ENCODE measurements around the gene PPP1R3E. TPM values are rescaled to one million over a fixed set of nuclear protein-coding genes. Genes with fewer than 3 reads are reported as not detected.

Gene PPP1R3E
- total and polyA plus RNA-seq, 2 of the 13 experiments (the other 11 are each of a cell fraction or from before 2014, with no cell fraction given) = 16.5 to 26.5 TPM

DNA sequence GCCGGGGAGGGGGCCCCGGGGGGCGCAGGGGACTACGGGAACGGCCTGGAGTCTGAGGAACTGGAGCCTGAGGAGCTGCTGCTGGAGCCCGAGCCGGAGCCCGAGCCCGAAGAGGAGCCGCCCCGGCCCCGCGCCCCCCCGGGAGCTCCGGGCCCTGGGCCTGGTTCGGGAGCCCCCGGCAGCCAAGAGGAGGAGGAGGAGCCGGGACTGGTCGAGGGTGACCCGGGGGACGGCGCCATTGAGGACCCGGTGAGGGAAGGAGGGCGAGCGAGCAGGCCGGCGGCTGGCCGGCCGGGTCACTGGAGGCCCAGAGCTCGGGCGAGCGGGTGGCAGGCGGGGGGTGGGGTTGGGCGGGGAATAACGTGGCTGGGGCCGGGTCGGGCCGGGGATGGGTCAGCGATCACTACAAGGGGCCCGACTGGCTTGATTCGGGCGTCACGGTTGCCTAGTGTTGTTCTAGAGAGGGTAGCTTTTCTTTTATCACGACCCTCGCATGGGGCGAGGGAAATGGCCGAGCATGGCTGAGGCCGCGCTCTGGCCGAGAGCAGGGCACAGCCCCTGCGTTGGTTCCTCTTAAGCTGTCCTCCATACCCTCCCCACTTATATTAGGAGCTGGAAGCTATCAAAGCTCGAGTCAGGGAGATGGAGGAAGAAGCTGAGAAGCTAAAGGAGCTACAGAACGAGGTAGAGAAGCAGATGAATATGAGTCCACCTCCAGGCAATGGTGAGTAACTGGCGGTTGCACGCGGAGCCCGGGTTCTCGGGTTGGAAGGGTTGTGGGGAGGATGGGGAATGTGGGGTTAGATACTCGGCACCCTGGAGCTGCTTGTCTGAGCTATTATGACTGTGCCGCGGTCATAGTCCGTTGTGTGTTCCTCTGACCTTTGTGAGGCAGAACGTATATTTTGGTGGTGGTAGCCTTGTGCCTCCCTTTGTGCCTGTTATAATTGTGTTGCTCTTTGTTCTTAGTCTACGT lies 19.2 kb upstream of the PPP1R3E start:
- Histone ChIP-seq H3K36me3 (replicated peaks in 1 of 2; ENCODE audit: control insufficient read depth in 1 of 2, insufficient read depth in 2 of 2, low read length in 2 of 2) (peaks cover 18 to 36% of the 10 kb centered on the region in 2 experiments), H3K4me3 (replicated peaks in 1 of 3; ENCODE audit: insufficient read depth in 1 of 3, low read depth in 2 of 3, low read length in 3 of 3) (peak overlapping the region; percentile 79 to 99 (median 98)), H3K9ac (ENCODE audit: insufficient read depth, low read depth, low read length) (peak overlapping the region; percentile 99), H3K4me2 (ENCODE audit: low read depth, low read length) (peak overlapping the region; percentile 96), H4K20me1 (ENCODE audit: insufficient read depth, low read length) (peaks cover 11% of the 10 kb centered on the region; the same call in 1 of the 2 replicates), H3K9me3 (ENCODE audit: low read length) (no peaks in the 10 kb centered on the region), H3K27me3 (ENCODE audit: control insufficient read depth in 1 of 2, insufficient read depth in 2 of 2, low read length in 2 of 2) (peaks cover 0 to 6% of the 10 kb centered on the region in 2 experiments; a peak in 2 of 5 replicates), H2AFZ (ENCODE audit: low read length) (no peak overlapping the region), H3K79me2 (ENCODE audit: insufficient read depth, low read length) (peaks cover 23% of the 10 kb centered on the region), H3K27ac (ENCODE audit: extremely low read length, insufficient read depth, low read length) (peak overlapping the region; percentile 95), H3K4me1 (ENCODE audit: insufficient read depth, low read length) (peaks cover 36% of the 10 kb centered on the region)
- in situ Hi-C loops (cut with HindIII; ENCODE audit: extremely low pct_ligation_motif_present, low pct_unique_long_range_greater_than_20kb) = loop anchor here (5.0 to 25.0 kb wide), 2 partner anchors 235 to 815 kb away; partner anchors contain the start of genes EMC9, FITM1, PSME1 and PSME2
- FAIRE-seq (peak; percentile 8), DNase-seq (ENCODE audit: low spot score) (peak; percentile 71), ATAC-seq (peak; percentile 19)
- intact Hi-C loops (cut with micrococcal nuclease; ENCODE audit: unreplicated experiment) = loop anchor here (1.0 to 2.0 kb wide), 5 partner anchors 16 to 235 kb away; partner anchors contain the start of genes BCL2L2, HOMEZ, NGDN and THTPA
- CTCF ChIA-PET (ENCODE audit: low intra/inter-chr PET ratio, low total read pairs) = interaction anchor here (1.5 to 1.9 kb wide), 3 partner anchors 16 to 57 kb away, joined by 3 to 7 read pairs (median 4); partner anchors contain the start of gene BCL2L2
- BruUV-seq (replicated peaks) = no TSS peak
- POLR2A ChIA-PET = interaction anchor here (0.6 to 13.2 kb wide), 90 partner anchors 8 to 1120 kb away, joined by 3 to 1053 read pairs (median 5); partner anchors contain the start of genes ACIN1, AJUBA, AP1G2 and BCL2L2
- 1% methylated on average over 62 of the region's 64 CpGs for WGBS (ENCODE audit: low lambda C conversion rate)
- TF ChIP-seq CEBPB (IDR thresholded peaks at IDR 0.05; ENCODE audit: borderline replicate concordance, low read depth, low read length) (no peak), ZFYVE20 (CRISPR knock-in tag; IDR thresholded peaks at IDR 0.05; ENCODE audit: borderline replicate concordance, low read depth) (peak; percentile 40; the same call in 1 of the 2 replicates), TGIF2 (CRISPR knock-in tag; IDR thresholded peaks at IDR 0.05) (no peak), ZFP1 (CRISPR knock-in tag; IDR thresholded peaks at IDR 0.05) (no peak), ZNF230 (CRISPR knock-in tag; IDR thresholded peaks at IDR 0.05) (peak; percentile 83; the same call in 1 of the 2 replicates), ZNF567 (CRISPR knock-in tag; IDR thresholded peaks at IDR 0.05; ENCODE audit: borderline replicate concordance) (no peak; the same call in 1 of the 2 replicates), ZNF629 (CRISPR knock-in tag; conservative IDR thresholded peaks at IDR 0.05) (no peak), ZNF121 (CRISPR knock-in tag; IDR thresholded peaks at IDR 0.05) (peak; percentile 15; the same call in 1 of the 2 replicates), ZNF3 (CRISPR knock-in tag; IDR thresholded peaks at IDR 0.05) (no peak), SP5 (CRISPR knock-in tag; IDR thresholded peaks at IDR 0.05; ENCODE audit: borderline replicate concordance, low read depth) (no peak; the same call in none of the 2 replicates), GLI4 (CRISPR knock-in tag; IDR thresholded peaks at IDR 0.05; ENCODE audit: borderline replicate concordance) (no peak), FOXA1 (IDR thresholded peaks at IDR 0.05) (no peak), FOXA1 (CRISPR knock-in tag; IDR thresholded peaks at IDR 0.05) (no peak)
- TF ChIP-seq, protein P1, sequence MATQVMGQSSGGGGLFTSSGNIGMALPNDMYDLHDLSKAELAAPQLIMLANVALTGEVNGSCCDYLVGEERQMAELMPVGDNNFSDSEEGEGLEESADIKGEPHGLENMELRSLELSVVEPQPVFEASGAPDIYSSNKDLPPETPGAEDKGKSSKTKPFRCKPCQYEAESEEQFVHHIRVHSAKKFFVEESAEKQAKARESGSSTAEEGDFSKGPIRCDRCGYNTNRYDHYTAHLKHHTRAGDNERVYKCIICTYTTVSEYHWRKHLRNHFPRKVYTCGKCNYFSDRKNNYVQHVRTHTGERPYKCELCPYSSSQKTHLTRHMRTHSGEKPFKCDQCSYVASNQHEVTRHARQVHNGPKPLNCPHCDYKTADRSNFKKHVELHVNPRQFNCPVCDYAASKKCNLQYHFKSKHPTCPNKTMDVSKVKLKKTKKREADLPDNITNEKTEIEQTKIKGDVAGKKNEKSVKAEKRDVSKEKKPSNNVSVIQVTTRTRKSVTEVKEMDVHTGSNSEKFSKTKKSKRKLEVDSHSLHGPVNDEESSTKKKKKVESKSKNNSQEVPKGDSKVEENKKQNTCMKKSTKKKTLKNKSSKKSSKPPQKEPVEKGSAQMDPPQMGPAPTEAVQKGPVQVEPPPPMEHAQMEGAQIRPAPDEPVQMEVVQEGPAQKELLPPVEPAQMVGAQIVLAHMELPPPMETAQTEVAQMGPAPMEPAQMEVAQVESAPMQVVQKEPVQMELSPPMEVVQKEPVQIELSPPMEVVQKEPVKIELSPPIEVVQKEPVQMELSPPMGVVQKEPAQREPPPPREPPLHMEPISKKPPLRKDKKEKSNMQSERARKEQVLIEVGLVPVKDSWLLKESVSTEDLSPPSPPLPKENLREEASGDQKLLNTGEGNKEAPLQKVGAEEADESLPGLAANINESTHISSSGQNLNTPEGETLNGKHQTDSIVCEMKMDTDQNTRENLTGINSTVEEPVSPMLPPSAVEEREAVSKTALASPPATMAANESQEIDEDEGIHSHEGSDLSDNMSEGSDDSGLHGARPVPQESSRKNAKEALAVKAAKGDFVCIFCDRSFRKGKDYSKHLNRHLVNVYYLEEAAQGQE (IDR thresholded peaks at IDR 0.05; ENCODE audit: borderline replicate concordance in 1 of 2, low read depth in 1 of 2, low read length in 2 of 2) = peak in 1 of 2 experiments; percentile 33; a peak in 1 of 4 replicates
- TF ChIP-seq, protein P2, sequence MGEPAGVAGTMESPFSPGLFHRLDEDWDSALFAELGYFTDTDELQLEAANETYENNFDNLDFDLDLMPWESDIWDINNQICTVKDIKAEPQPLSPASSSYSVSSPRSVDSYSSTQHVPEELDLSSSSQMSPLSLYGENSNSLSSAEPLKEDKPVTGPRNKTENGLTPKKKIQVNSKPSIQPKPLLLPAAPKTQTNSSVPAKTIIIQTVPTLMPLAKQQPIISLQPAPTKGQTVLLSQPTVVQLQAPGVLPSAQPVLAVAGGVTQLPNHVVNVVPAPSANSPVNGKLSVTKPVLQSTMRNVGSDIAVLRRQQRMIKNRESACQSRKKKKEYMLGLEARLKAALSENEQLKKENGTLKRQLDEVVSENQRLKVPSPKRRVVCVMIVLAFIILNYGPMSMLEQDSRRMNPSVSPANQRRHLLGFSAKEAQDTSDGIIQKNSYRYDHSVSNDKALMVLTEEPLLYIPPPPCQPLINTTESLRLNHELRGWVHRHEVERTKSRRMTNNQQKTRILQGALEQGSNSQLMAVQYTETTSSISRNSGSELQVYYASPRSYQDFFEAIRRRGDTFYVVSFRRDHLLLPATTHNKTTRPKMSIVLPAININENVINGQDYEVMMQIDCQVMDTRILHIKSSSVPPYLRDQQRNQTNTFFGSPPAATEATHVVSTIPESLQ (CRISPR knock-in tag; conservative IDR thresholded peaks at IDR 0.05) = no peak
- TF ChIP-seq, protein P3, sequence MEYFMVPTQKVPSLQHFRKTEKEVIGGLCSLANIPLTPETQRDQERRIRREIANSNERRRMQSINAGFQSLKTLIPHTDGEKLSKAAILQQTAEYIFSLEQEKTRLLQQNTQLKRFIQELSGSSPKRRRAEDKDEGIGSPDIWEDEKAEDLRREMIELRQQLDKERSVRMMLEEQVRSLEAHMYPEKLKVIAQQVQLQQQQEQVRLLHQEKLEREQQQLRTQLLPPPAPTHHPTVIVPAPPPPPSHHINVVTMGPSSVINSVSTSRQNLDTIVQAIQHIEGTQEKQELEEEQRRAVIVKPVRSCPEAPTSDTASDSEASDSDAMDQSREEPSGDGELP (IDR thresholded peaks at IDR 0.05; ENCODE audit: borderline replicate concordance, low read depth) = 0 out of 2 replicates have a peak, but pooled peaks have one; percentile 12
